Cardiac fibroblast (primary cell): ENCODE data around the gene FAM50A.

Experiments
- DNase-seq, 2 donors: peaks; one replicate each; pipeline versions ENCODE4 v3.0.0 to v3.0.0-alpha.2; 2010; ENCODE audit warnings: low read depth in 2 of 2
- H3K4me3 ChIP-seq, 2 donors: replicated peaks in 1 of 2; 1 replicate in 1 of 2; 2 replicates in 1 of 2; pipeline ENCODE4 v1.5.1; 2011; ENCODE audit warnings: low read depth in 2 of 2, low read length in 2 of 2, mild to moderate bottlenecking in 2 of 2, moderate library complexity in 1 of 2
- TF ChIP-seq, protein P1 (sequence below): IDR thresholded peaks from one replicate; pipeline ENCODE4 v1.5.1; 2011; ENCODE audit warnings: low read depth, mild to moderate bottlenecking, low read length, inconsistent platforms

Gene FAM50A

DNA sequence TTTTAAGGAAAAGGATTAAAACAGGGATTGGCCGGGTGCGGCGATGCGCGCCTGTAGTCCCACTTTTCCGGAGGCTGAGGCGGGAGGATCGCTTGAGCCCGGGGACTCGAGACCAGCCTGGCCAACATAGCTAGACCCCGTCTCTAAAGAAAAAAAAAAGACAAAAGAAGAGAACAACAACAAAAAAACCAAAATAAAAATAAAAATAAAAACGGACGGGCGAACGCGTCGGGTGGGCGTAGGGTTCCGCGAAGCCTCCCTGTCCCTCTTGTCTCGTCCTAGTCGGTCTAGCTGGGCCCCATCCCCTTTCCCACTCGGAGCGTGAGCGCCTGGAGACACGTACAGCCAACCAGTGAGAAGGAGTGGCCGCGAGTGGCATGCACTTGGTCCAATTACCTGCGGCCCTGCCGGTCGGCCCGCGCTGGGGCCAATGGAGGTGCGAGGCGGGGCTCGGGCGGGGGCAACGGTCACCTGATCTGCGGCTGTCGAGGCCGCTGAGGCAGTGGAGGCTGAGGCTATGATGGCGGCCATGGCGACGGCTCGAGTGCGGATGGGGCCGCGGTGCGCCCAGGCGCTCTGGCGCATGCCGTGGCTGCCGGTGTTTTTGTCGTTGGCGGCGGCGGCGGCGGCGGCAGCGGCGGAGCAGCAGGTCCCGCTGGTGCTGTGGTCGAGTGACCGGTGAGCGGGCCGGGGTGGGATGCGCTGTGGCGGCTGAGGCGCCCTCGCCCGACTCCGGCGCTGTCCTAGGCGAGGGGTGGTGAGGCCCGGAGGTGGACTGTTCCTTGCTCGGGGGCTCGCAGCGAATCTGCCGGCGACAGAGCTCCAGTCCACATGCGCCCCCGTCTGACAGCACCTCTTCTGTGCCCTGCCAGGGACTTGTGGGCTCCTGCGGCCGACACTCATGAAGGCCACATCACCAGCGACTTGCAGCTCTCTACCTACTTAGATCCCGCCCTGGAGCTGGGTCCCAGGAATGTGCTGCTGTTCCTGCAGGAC, 15.5 kb upstream of the FAM50A start, which contains the start of gene ATP6AP1:
Gene ATP6AP1, plus strand, starts transcription at position 502 of the 996 bp plus-strand sequence. Its CDS starts 16 bp downstream, at position 518.
- TF ChIP-seq, protein P1, sequence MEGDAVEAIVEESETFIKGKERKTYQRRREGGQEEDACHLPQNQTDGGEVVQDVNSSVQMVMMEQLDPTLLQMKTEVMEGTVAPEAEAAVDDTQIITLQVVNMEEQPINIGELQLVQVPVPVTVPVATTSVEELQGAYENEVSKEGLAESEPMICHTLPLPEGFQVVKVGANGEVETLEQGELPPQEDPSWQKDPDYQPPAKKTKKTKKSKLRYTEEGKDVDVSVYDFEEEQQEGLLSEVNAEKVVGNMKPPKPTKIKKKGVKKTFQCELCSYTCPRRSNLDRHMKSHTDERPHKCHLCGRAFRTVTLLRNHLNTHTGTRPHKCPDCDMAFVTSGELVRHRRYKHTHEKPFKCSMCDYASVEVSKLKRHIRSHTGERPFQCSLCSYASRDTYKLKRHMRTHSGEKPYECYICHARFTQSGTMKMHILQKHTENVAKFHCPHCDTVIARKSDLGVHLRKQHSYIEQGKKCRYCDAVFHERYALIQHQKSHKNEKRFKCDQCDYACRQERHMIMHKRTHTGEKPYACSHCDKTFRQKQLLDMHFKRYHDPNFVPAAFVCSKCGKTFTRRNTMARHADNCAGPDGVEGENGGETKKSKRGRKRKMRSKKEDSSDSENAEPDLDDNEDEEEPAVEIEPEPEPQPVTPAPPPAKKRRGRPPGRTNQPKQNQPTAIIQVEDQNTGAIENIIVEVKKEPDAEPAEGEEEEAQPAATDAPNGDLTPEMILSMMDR, result no peak
- peak; percentile 94 to 96 for DNase-seq
- peak within 1 kb of the TSS; percentile 69 to 73 for H3K4me3 ChIP-seq

DNA sequence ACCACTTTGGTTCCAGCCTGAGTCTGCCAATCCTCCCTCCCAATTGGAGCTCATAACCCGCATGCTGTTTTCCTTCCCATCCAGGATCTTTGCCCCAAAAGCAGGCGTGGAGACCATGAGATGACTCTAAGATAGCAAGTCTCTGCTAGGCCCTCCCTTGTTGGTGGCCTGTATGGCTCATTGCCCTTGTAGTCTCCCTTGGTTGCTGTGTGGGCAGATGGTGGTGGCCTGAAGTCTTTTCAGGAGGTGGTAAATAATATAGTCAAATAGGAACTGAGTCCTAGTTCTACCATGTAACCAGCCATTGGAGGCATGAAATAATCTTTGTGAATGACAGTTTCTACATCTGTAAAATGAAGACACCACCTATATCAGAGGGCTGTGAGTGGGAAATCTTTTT, 14.2 kb upstream of the FAM50A start:
- TF ChIP-seq, protein P1, result no peak
- DNase-seq, result no peak
- H3K4me3 ChIP-seq, result peak overlapping the region; percentile 69 to 73

DNA sequence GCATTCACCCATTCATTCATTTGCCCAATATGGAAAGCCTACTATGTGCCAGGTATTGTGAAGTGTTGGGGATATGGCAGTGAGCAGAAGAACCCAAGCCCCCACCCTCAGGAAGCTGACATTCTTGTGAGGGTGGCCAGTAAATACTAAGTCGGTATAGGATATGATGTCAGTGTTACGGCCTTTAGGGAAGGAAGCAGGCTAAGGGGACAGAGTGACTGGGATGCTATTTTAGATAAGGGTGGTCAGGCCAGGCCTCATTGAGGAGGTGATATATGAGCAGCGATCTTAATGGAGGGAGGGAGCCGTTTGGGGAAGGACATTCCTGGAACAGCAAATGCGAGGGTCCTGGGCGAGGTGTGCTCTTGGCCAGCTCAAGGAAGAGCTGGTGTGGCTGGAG, 13.5 kb upstream of the FAM50A start:
- no peak for DNase-seq
- TF ChIP-seq, protein P1, result no peak
- H3K4me3 ChIP-seq, result no peak overlapping the region

DNA sequence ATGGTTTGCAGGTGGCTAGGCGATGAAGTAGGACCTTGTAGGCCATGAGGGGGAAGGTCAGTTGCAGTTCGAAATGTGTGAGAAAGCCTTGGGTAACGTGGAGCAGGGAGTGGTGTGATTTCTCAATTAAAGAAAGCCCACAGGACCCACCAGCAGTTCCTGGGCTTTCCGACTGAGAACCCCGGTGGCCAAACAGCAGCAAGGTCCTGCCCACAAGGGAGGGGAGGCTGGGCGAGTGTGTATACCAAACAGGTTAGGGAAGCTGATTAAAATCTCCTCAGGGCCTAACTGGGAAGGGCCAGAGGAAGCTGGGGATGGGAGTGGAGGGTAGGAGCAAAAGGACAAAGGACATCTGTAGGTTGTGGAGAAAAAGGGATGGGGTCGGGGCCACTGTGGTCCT, 13.0 kb upstream of the FAM50A start:
- DNase-seq, result no peak
- TF ChIP-seq, protein P1, result no peak
- no peak overlapping the region for H3K4me3 ChIP-seq

DNA sequence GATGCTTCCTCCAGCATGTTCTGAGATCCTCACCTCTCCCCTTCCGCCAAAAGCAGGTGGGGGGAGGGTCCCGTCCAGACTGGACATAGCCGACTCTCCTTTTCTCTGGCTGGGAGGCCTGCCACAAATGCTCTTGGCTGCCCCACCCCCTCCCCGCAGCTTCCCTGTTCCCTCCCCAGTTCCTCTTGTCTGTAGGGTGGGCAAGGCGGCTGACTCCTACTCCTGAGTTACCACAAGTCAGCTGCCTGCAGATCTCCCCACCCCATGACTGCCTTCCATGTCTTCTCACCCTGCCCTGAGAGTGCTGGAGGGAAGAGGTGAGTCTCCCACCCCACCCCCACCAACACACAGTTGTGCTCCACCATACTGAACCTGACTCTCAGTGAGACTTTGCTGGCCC, 12.6 kb upstream of the FAM50A start:
- DNase-seq, result no peak
- no peak overlapping the region for H3K4me3 ChIP-seq
- TF ChIP-seq, protein P1, result no peak

DNA sequence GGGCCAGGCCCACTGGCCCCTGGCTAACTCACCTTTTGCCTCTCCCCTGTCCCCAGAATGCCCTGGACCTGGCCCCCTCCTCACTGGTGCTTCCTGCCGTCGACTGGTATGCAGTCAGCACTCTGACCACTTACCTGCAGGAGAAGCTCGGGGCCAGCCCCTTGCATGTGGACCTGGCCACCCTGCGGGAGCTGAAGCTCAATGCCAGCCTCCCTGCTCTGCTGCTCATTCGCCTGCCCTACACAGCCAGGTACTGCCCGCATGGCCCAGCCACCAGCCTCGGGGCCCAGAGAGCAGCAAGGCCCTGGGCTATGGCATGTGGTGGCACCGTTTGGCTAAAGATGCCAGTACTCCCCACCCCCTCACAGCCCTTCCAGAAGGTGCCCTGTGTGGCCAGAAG, 11.7 kb upstream of the FAM50A start:
- TF ChIP-seq, protein P1, result no peak
- H3K4me3 ChIP-seq, result no peak overlapping the region
- no peak for DNase-seq
